ENCODE data around the gene MMP25. TPM values are rescaled to one million over a fixed set of nuclear protein-coding genes. Genes with fewer than 3 reads are reported as not detected.
A peak's percentile ranks its signal among the peaks of the same experiment; 100 is the strongest.

Gene MMP25
- total RNA-seq, 2 donors from 2014 or later, result 4.2 TPM; not detected in 1

DNA sequence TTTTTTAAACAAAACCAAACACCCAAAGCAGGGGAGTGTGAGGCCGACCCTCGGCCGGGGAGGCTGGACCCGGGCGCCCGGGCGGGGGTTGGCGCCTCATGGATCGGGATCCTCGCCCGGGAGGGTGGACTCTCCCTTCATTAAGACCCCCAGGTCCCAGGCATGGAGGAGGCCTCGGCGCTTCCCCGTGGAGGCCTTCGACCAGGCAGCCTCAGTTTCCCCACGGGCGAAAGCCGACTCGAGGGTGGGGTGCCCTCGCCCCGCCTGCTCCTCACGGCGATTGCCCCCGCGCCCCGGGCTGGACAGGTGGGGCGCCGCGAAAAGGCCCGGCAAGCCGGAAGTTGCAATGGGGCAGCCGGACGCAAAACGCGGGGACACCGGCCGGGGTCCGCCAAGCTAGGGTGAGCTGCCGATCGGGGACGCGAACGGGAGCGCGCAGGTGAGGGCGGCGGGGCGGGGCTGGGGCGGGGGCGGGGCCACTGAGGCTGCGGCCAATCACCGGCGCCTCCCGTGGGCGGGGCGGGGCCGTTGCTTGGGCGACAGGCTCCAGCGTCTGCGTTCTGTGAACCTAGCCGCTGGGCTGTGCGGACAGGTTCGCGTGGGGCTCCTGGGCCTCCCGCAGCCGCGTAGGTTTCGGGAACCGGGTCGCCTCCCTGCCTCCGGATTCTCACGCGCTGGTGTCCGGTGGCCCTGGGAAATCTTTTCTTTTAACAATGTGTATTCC is 60.0 kb downstream of the MMP25 start:
- TF ChIP-seq, protein P1, sequence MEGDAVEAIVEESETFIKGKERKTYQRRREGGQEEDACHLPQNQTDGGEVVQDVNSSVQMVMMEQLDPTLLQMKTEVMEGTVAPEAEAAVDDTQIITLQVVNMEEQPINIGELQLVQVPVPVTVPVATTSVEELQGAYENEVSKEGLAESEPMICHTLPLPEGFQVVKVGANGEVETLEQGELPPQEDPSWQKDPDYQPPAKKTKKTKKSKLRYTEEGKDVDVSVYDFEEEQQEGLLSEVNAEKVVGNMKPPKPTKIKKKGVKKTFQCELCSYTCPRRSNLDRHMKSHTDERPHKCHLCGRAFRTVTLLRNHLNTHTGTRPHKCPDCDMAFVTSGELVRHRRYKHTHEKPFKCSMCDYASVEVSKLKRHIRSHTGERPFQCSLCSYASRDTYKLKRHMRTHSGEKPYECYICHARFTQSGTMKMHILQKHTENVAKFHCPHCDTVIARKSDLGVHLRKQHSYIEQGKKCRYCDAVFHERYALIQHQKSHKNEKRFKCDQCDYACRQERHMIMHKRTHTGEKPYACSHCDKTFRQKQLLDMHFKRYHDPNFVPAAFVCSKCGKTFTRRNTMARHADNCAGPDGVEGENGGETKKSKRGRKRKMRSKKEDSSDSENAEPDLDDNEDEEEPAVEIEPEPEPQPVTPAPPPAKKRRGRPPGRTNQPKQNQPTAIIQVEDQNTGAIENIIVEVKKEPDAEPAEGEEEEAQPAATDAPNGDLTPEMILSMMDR (IDR thresholded peaks at IDR 0.05), result no peak
- peak; percentile 79 for ATAC-seq (ENCODE audit: insufficient number of reproducible peaks, low FRiP score, low read depth)
- H3K4me3 ChIP-seq, result peak overlapping the region; percentile 88
- H3K36me3 ChIP-seq, result no peaks in the 10 kb centered on the region
- DNase-seq (ENCODE audit: low spot score), result peak; percentile 43
- H3K9me3 ChIP-seq, result no peaks in the 10 kb centered on the region
- H3K27ac ChIP-seq, result peak overlapping the region in 1 of 2 donors; percentile 73
- H3K4me1 ChIP-seq (ENCODE audit: control insufficient read depth in 1 of 2, low read depth in 2 of 2), result peaks cover 8 to 13% of the 10 kb centered on the region in 2 donors
- no peaks in the 10 kb centered on the region for H3K27me3 ChIP-seq (replicated peaks; ENCODE audit: insufficient read depth)

Other genes starting within 250 kb of the MMP25 start
- gene PRSS41, start 248.1 kb upstream of the MMP25 start, total RNA-seq, result not detected
- under 1 TPM in 1 of 2 donors, not detected in 1; 0.54 TPM for gene PRSS21, start 229.3 kb upstream of the MMP25 start, total RNA-seq
- gene ZG16B, start 216.3 kb upstream of the MMP25 start, total RNA-seq, result not detected
- gene PRSS22, start 188.4 kb upstream of the MMP25 start, total RNA-seq, result not detected
- 10 to 100 TPM; 52.2 to 53.2 TPM for gene FLYWCH2, start 163.3 kb upstream of the MMP25 start, total RNA-seq
- gene FLYWCH1, start 134.6 kb upstream of the MMP25 start, total RNA-seq, result 10 to 100 TPM; 65.6 to 72.8 TPM
- not detected for gene KREMEN2, start 82.3 kb upstream of the MMP25 start, total RNA-seq
- 1 to 10 TPM; 3.1 to 5.8 TPM for gene PAQR4, start 77.2 kb upstream of the MMP25 start, total RNA-seq
- 1 to 10 TPM in 1 of 2 donors, not detected in 1; 5.9 TPM for gene PKMYT1, start 66.1 kb upstream of the MMP25 start, total RNA-seq
- gene CLDN9, start 33.6 kb upstream of the MMP25 start, total RNA-seq, result 1 to 10 TPM in 1 of 2 donors, not detected in 1; 1.5 TPM
- not detected for gene CLDN6, start 28.4 kb upstream of the MMP25 start, total RNA-seq
- 100 to 1,000 TPM; 274 to 461 TPM for gene TNFRSF12A, start 26.2 kb upstream of the MMP25 start, total RNA-seq
- 100 to 1,000 TPM in 1 of 2 donors, 10 to 100 TPM in 1; 19.9 to 120 TPM for gene HCFC1R1, start 22.6 kb upstream of the MMP25 start, total RNA-seq
- 10 to 100 TPM; 19.0 to 24.7 TPM for gene THOC6, start 22.5 kb upstream of the MMP25 start, total RNA-seq
- 1 to 10 TPM in 1 of 2 donors, not detected in 1; 1.1 TPM for gene BICDL2, start 9.6 kb upstream of the MMP25 start, total RNA-seq
- 10 to 100 TPM; 42.4 to 55.4 TPM for gene IL32, start 19.1 kb downstream of the MMP25 start, total RNA-seq
- gene ZSCAN10, start 52.7 kb downstream of the MMP25 start, total RNA-seq, result not detected
- gene ZNF205, start 66.0 kb downstream of the MMP25 start, total RNA-seq, result 10 to 100 TPM; 16.4 to 19.4 TPM
- 10 to 100 TPM in 1 of 2 donors, 1 to 10 TPM in 1; 5.9 to 16.2 TPM for gene ZNF213, start 88.5 kb downstream of the MMP25 start, total RNA-seq
- not detected for gene OR1F1, start 141.6 kb downstream of the MMP25 start, total RNA-seq
- 10 to 100 TPM in 1 of 2 donors, 1 to 10 TPM in 1; 1.2 to 11.1 TPM for gene ZNF200, start 188.6 kb downstream of the MMP25 start, total RNA-seq
- 1 to 10 TPM; 3.5 to 6.1 TPM for gene MEFV, start 210.1 kb downstream of the MMP25 start, total RNA-seq
- 10 to 100 TPM; 41.4 to 59.5 TPM for gene ZNF263, start 236.9 kb downstream of the MMP25 start, total RNA-seq

Data from thoracic aorta (tissue), 2 donors.